PC-3 (cell line): ENCODE results near the gene GRIN2A. TPM values are rescaled to one million over a fixed set of nuclear protein-coding genes. Genes with fewer than 3 reads are reported as not detected.

Source experiments
- ATAC-seq: fragments of 200-7000 bp; cut with Tn5 transposase; 2 replicates; pipeline ENCODE4 v1.9.1; 2020; ENCODE audit warnings: mild to moderate bottlenecking, moderate library complexity
- BruUV-seq: library from RNA; stranded (reverse); fragments of 400-500 nt; replicated peaks from 2 replicates; lab custom pipeline; 2021; lab: Mats Ljungman, UMichigan
- CTCF ChIA-PET: fragments of 300-600 bp; sonication (Branson Sonifier 250); formaldehyde crosslinking; loops from one replicate; lab custom pipeline; 2022; ENCODE audit warnings: antibody characterized with exemption; lab: Charles Lee
- POLR2A ChIA-PET: fragments of 300-600 bp; sonication (Branson Sonifier 250); formaldehyde crosslinking; loops from one replicate; lab custom pipeline; 2022; ENCODE audit warnings: antibody characterized with exemption; ENCODE audit not compliant: unreplicated experiment; lab: Charles Lee
- DNase-seq: peaks from one replicate; pipeline ENCODE4 v3.0.0-alpha.2; 2015
- H2AFZ ChIP-seq: fragments of 300-600 bp; sonication (generic); 2 replicates; pipeline ENCODE4 v1.6.0; 2016; ENCODE audit warnings: antibody characterized with exemption, low read length
- H3F3A ChIP-seq: fragments of 300-600 bp; sonication (generic); one replicate; pipeline ENCODE4 v1.6.0; 2017; ENCODE audit warnings: antibody characterized with exemption, low read length, control low read depth, mild to moderate bottlenecking; ENCODE audit not compliant: unreplicated experiment
- H3K27ac ChIP-seq: fragments of 300-600 bp; sonication (generic); 2 replicates; pipeline ENCODE4 v1.5.1; 2016; ENCODE audit warnings: mild to moderate bottlenecking, low read length
- H3K27me3 ChIP-seq: fragments of 300-600 bp; sonication (generic); 2 replicates; pipeline ENCODE4 v1.6.1; 2016; ENCODE audit warnings: low read length, mixed read lengths
- H3K36me3 ChIP-seq: fragments of 300-600 bp; sonication (generic); 2 replicates; pipeline ENCODE4 v1.6.1; 2016; ENCODE audit warnings: low read depth, mixed run types, low read length, mixed read lengths
- H3K4me1 ChIP-seq: fragments of 300-600 bp; sonication (generic); 2 replicates; pipeline ENCODE4 v1.5.1; 2016; ENCODE audit warnings: low read length; ENCODE audit not compliant: insufficient read depth
- H3K4me2 ChIP-seq: fragments of 300-600 bp; sonication (generic); 2 replicates; pipeline ENCODE4 v1.6.0; 2016; ENCODE audit warnings: low read length
- H3K4me3 ChIP-seq: fragments of 300-600 bp; sonication (generic); 2 replicates; pipeline ENCODE4 v1.5.1; 2016; ENCODE audit warnings: mild to moderate bottlenecking, low read length, mixed read lengths
- H3K79me2 ChIP-seq: fragments of 300-600 bp; sonication (generic); 2 replicates; pipeline ENCODE4 v1.6.1; 2017; ENCODE audit warnings: low read length, mixed read lengths
- H3K9ac ChIP-seq: fragments of 300-600 bp; sonication (generic); 2 replicates; pipeline ENCODE4 v1.6.0; 2016; ENCODE audit warnings: mild to moderate bottlenecking, low read length
- H3K9me2 ChIP-seq: fragments of 300-600 bp; sonication (generic); replicated peaks from 2 replicates; pipeline ENCODE4 v1.6.1; 2016; ENCODE audit warnings: mixed run types, low read length, mixed read lengths
- H3K9me3 ChIP-seq: fragments of 300-600 bp; sonication (generic); 2 replicates; pipeline ENCODE4 v1.6.1; 2016; ENCODE audit warnings: low read length, mixed read lengths
- H4K20me1 ChIP-seq: fragments of 300-600 bp; sonication (generic); 2 replicates; pipeline ENCODE4 v1.6.1; 2016; ENCODE audit warnings: low read length, mixed read lengths
- EZH2 ChIP-seq: fragments of 300-600 bp; sonication (generic); IDR thresholded peaks from one replicate; pipeline ENCODE4 v1.6.1; 2017; ENCODE audit warnings: antibody characterized with exemption, mild to moderate bottlenecking, low read length; ENCODE audit not compliant: unreplicated experiment
- EZH2phosphoT487 ChIP-seq: fragments of 300-600 bp; sonication (generic); IDR thresholded peaks from 2 replicates; pipeline ENCODE4 v1.6.1; 2018; ENCODE audit warnings: mild to moderate bottlenecking, antibody characterized with exemption, low read length, borderline replicate concordance
- intact Hi-C: fragments of 100-400 bp; cut with micrococcal nuclease; formaldehyde crosslinking; loops from 2 replicates; pipeline ENCODE4 v1.9.0; 2023
- total RNA-seq: library from RNA; depleted of rRNA; stranded (reverse); fragments of >200 nt; gene quantifications from 2 replicates; pipeline ENCODE4 v1.2.3, GENCODE V29; 2014
- TF ChIP-seq, protein P1 (sequence below): fragments of 300-600 bp; sonication (generic); conservative IDR thresholded peaks from 2 replicates; pipeline ENCODE4 v1.5.1; 2017; ENCODE audit warnings: antibody characterized with exemption, low read depth, mild to moderate bottlenecking, low read length

GRIN2A gene
- total RNA-seq, 1 experiment from 2014 or later = 0.04 TPM

DNA sequence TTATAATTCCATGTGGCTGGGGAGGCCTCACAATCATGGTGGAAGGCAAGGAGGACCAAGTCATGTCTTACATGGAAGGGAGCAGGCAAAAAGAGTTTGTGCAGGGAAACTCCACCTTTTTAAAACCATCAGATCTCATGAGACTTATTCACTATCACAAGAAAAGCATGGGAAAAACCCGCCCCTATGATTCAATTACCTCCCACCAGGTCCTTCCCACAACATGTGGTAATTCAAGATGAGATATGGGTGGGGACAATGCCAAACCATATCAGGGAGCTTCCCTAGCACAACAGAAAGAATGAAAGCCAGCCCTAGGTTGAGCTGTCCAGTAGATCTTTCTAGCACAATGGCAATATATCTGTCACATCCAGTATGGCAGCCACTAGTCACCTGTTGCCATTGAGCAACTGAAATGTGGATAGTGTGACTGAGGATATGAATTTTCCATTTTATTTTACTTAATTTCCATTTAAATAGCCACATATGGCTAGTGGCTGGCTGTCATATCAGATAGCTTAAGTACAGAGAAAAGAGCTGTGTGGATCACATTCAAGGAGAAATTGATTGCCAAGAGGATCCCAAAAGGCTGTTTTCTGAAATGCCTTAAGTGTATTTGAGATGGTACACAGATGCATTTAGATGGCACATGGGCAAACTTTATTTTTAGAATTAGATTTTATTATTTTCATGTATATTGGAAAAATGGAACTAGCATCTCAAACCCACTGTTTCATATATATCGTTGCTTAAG, 273.0 kb downstream of the GRIN2A start:
- ATAC-seq (no peak), DNase-seq (no peak)
- Histone ChIP-seq H3K27ac (no peak overlapping the region), H3K79me2 (no peaks in the 10 kb centered on the region), H3K9ac (no peak overlapping the region), H3K9me2 (no peaks in the 10 kb centered on the region), H3K9me3 (no peaks in the 10 kb centered on the region), H3K27me3 (no peaks in the 10 kb centered on the region), H3K4me1 (no peaks in the 10 kb centered on the region), H3K36me3 (no peaks in the 10 kb centered on the region), H4K20me1 (no peaks in the 10 kb centered on the region), H3K4me3 (no peak overlapping the region), H3K4me2 (no peak overlapping the region), H2AFZ (no peak overlapping the region), H3F3A (no peaks in the 10 kb centered on the region)
- TF ChIP-seq, protein P1, sequence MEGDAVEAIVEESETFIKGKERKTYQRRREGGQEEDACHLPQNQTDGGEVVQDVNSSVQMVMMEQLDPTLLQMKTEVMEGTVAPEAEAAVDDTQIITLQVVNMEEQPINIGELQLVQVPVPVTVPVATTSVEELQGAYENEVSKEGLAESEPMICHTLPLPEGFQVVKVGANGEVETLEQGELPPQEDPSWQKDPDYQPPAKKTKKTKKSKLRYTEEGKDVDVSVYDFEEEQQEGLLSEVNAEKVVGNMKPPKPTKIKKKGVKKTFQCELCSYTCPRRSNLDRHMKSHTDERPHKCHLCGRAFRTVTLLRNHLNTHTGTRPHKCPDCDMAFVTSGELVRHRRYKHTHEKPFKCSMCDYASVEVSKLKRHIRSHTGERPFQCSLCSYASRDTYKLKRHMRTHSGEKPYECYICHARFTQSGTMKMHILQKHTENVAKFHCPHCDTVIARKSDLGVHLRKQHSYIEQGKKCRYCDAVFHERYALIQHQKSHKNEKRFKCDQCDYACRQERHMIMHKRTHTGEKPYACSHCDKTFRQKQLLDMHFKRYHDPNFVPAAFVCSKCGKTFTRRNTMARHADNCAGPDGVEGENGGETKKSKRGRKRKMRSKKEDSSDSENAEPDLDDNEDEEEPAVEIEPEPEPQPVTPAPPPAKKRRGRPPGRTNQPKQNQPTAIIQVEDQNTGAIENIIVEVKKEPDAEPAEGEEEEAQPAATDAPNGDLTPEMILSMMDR = no peak
- TF ChIP-seq EZH2 (no peak), EZH2phosphoT487 (no peak)
- ChIA-PET POLR2A (no interaction called here), CTCF (no interaction called here)
- intact Hi-C loops = no loop called here
- no TSS peak for BruUV-seq

DNA sequence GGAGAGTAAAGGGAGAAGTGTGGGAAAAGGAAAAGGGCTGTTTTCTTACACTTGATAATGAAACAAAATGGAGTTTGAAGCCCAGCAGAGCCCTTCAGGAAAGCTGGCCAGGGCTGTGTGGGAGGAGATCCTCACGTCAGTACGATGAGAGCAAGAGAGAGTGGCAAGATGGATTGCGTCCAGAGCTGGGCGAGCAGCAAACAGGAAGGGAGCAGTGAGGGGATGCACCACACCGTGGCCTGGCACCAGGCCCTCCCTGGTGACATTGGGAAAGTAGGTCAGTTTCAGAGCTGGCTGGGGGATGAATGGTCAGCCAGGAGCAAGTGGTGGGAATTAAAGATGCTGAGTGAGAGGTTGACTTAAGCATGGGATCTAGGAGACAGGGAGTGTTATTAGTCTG, 273.6 kb downstream of the GRIN2A start:
- CTCF ChIA-PET = no interaction called here
- H3K4me3 ChIP-seq = no peak overlapping the region
- no peaks in the 10 kb centered on the region for H3K9me2 ChIP-seq
- H2AFZ ChIP-seq = no peak overlapping the region
- DNase-seq (no peak), ATAC-seq (no peak)
- H3K79me2 ChIP-seq = no peaks in the 10 kb centered on the region
- BruUV-seq = no TSS peak
- no peak overlapping the region for H3K27ac ChIP-seq
- TF ChIP-seq EZH2 (no peak), EZH2phosphoT487 (no peak)
- TF ChIP-seq, protein P1 = no peak
- no peak overlapping the region for H3K9ac ChIP-seq
- H3K9me3 ChIP-seq = no peaks in the 10 kb centered on the region
- H3F3A ChIP-seq = no peaks in the 10 kb centered on the region
- POLR2A ChIA-PET = no interaction called here
- intact Hi-C loops = no loop called here
- H3K4me1 ChIP-seq = no peaks in the 10 kb centered on the region
- H3K27me3 ChIP-seq = no peaks in the 10 kb centered on the region
- H3K36me3 ChIP-seq = no peaks in the 10 kb centered on the region
- no peak overlapping the region for H3K4me2 ChIP-seq
- no peaks in the 10 kb centered on the region for H4K20me1 ChIP-seq

DNA sequence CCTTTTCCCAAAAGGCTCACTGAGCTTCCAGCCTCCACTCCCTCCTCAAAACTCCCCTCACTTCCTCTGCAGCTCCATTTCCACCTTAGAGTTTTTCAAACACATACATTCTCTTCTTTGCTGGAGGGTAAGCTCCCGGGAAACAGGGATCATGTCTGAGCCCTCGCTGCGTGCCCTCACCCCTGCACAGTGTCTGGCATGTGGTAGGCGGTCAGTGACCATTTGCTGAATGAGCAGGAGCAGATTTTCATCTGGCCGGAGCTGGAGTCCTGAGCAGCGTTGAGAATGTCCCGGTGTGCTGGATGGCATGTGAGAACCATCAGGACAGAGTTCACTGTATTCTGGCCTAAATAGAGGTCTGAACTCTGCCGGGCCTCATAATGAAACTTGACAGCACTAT, 274.5 kb downstream of the GRIN2A start:
- H3K36me3 ChIP-seq = no peaks in the 10 kb centered on the region
- no peaks in the 10 kb centered on the region for H3K79me2 ChIP-seq
- no peak for ATAC-seq
- no TSS peak for BruUV-seq
- no peak overlapping the region for H3K4me2 ChIP-seq
- H3K9me2 ChIP-seq = no peaks in the 10 kb centered on the region
- no peak overlapping the region for H2AFZ ChIP-seq
- no peaks in the 10 kb centered on the region for H4K20me1 ChIP-seq
- no peak overlapping the region for H3K27ac ChIP-seq
- H3K9me3 ChIP-seq = no peaks in the 10 kb centered on the region
- no peak for DNase-seq
- no peaks in the 10 kb centered on the region for H3K27me3 ChIP-seq
- no peaks in the 10 kb centered on the region for H3F3A ChIP-seq
- H3K4me3 ChIP-seq = no peak overlapping the region
- CTCF ChIA-PET = no interaction called here
- intact Hi-C loops = no loop called here
- POLR2A ChIA-PET = no interaction called here
- no peak for TF ChIP-seq EZH2
- TF ChIP-seq, protein P1 = no peak
- no peak for TF ChIP-seq EZH2phosphoT487
- H3K9ac ChIP-seq = no peak overlapping the region
- no peaks in the 10 kb centered on the region for H3K4me1 ChIP-seq
